ENCODE data around the gene A2M.
A peak's percentile ranks its signal among the peaks of the same experiment; 100 is the strongest.

Gene A2M

DNA sequence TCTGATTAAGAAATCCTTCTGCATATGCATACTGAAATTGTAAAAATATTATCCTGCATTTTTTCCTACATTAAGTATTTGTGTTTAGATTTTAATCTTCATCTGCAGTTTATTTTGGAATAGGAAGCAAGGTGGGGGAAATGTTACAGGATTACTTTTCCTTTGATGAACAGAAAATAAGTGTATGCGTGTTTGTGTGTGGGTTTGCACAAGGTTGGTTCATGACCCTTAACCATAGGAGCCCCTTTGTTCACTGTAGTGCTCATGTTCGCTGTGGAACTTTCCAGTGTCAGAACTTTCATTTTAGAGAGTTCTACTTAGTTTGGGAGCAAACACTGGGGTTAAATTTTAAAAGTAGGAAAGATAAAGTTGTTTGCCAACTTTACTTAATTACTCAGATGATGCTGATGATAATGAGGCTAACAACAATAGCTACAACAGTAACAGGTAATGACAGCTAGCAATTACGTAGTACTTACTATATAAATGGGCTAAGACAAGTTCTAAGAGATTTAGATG lies 6.4 kb upstream of the A2M start:
- no peak for DNase-seq (ENCODE audit: low read depth)

- no peak for DNase-seq (ENCODE audit: low read depth)
Measured at GRCh38 chr12:9120487-9121184, 4.9 kb upstream of the A2M start.

DNA sequence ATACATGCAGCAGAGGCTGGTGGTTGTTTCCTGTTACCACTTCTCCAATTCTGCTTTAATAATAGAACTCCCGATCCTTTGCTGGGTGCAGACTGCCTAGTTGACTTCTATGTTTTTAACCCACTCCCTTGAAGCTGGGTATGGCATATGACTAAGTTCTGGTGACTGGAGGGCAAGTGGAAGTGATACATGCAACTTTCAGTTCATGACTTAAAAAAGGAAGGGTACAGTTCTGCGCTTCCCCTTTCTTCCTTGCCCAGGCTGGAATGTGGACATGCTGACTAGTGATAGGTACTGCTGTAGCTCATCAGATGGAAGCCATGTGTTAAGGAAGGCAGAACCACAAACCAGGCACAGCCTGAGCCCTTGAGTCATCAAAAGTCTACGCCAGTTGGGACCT lies 2.4 kb upstream of the A2M start:
- DNase-seq (ENCODE audit: low read depth), result peak; percentile 8

- no peak for DNase-seq (ENCODE audit: low read depth)
Measured at GRCh38 chr12:9114946-9115345, 773 bp downstream of the A2M start.

GRCh38 chr12:9113987-9114309 lies 1.8 kb downstream of the A2M start:
- DNase-seq (ENCODE audit: low read depth), result no peak

DNA sequence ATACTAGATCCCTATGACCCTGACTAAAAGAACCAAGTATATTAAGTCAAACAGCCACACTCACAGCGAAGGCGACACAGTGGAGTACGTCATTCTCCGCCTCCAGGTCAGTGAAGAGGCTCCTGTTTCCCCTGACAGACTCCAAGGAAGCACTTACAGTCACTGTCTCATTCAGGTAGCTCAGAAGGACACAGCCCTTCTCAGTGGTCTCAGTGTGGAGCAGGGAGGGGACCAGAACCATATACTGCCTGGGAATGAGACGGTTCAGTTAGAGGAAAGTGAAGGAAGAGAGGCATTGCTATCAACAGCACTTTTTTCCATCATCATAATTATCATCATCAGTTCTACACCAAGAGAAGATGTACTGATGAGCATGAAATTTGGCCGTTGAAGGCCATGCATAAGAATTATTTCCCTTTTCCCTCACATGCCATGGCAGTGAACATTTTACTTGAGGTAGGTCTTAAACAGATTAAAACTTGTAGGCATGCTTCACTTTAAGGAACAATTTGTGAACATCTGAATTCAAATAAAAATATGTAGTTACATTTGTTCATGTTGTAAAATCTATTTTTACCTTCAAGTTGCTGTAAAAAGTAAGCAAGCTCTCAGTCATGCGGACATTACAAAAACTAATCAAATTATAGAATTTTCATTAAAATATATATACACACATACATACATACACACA lies 2.3 kb downstream of the A2M start:
- no peak for DNase-seq (ENCODE audit: low read depth)

- no peak for DNase-seq (ENCODE audit: low read depth)
Measured at GRCh38 chr12:9112076-9112853, 3.5 kb downstream of the A2M start.

- no peak for DNase-seq (ENCODE audit: low read depth)
Measured at GRCh38 chr12:9111525-9111924, 4.2 kb downstream of the A2M start.

GRCh38 chr12:9109737-9110491 lies 5.8 kb downstream of the A2M start:
- DNase-seq (ENCODE audit: low read depth), result no peak

DNA sequence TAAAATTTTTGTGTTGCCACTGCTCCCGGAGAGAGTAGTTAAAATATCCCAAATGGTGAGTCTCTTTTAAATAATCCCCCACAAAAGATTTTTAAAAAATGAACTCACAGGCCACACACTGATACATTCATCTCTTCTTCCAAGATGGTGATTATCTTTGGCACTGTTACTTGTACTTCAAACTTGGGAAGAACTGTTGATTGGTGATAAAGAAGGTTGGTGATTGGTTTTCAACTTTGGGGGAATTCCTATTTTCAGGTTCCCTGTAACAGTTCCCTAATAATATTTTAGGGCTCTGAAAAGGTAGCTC lies 6.6 kb downstream of the A2M start:
- no peak for DNase-seq (ENCODE audit: low read depth)

DNA sequence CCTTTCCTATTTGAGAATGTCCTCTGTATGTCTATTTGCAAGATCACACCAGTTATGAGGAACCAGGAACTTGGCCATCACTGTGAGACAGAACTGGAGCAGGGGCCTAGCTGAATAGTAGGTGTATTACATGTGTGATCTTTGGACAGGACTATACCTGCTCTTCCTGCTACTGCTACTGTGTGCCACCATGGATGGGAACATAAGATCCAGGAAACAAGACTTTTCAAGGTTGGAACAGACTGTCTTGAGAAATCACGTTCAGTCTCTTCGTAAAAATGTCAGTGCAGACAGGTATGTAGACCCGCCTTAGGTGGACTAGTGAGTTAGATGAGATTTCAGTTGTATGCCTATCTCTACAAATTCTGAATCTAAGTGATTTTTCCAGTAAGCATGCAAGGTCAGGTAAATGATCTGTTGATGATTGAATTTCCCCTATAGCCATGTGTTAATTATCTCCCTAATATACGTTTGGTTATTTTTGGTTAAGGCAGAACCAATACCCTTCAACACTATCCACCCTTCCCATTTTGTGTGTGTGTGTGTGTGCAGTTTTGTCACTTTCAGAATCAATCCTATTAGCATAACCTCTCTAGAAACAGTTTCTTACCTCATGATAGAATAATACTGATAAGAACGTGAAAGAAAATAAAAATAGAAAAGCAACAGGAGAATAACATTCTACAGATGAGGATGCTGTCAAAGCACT lies 7.1 kb downstream of the A2M start:
- DNase-seq (ENCODE audit: low read depth), result no peak

DNA sequence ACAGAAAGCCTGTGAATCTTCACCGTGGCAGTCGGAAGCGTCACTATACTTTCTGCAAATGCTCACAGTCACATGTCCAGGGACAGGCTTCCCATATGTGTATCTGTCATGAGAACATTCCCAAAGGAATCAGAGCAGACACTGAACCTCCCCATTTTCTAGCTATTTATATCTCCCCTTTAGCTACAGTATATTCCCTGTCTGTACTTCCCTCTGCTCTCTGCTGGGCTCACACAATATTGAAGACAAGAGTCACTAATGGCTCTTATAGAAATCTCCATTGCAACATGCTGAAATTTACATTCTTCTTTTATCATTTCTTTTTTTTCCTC lies 8.2 kb downstream of the A2M start:
- DNase-seq (ENCODE audit: low read depth), result no peak

- no peak for DNase-seq (ENCODE audit: low read depth)
Measured at GRCh38 chr12:9106610-9107541, 8.8 kb downstream of the A2M start.

DNA sequence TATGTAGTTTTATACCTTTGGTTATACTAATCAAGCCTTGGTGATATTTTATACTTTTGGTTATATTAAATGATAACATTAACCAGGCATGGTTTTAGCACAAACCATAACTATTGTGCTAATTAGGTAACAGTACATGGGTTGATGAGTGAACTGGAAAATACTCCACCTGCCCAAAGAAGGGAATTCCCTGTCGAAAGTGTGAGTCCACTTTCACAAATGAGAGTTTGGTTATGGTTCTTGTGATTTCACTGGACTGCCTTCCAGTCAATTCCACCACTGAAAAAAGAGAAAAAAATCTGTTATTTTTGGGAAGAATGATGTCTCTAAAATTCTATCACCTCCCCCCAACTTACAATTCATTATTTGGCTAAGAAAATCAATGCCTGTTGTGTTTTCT lies 9.7 kb downstream of the A2M start:
- no peak for DNase-seq (ENCODE audit: low read depth)

DNA sequence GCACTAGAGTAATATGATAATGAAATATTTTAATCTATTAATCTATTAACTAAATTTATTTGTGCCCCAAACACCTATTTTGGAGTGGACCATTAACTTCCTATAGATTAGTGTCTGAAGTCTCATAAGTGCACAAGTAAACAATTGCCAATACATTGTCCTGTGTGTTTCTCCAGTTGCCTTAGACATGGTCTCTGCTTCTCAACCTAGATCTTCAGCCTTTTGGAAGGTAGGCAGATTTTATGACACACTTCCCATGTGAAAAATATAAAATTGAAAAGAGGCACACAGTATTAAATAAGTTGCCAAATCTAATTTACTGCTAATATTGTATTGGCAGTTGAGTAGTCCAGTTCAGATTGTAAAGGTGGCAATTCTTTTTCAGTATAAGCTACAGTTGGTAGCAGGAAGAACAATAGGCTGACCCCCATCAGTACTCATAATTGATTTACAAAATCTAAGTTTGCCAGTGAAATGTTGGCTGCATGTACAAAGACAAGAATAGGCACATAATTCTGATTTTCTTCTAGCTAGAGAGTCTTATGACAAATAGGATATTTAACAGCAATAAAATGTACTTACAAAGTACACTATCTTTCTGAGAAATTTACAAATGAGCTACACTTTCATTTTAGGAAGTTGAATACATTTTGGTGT lies 10.8 kb downstream of the A2M start:
- no peak for DNase-seq (ENCODE audit: low read depth)

- DNase-seq (ENCODE audit: low read depth), result no peak
Measured at GRCh38 chr12:9104087-9104486, 11.6 kb downstream of the A2M start.

DNA sequence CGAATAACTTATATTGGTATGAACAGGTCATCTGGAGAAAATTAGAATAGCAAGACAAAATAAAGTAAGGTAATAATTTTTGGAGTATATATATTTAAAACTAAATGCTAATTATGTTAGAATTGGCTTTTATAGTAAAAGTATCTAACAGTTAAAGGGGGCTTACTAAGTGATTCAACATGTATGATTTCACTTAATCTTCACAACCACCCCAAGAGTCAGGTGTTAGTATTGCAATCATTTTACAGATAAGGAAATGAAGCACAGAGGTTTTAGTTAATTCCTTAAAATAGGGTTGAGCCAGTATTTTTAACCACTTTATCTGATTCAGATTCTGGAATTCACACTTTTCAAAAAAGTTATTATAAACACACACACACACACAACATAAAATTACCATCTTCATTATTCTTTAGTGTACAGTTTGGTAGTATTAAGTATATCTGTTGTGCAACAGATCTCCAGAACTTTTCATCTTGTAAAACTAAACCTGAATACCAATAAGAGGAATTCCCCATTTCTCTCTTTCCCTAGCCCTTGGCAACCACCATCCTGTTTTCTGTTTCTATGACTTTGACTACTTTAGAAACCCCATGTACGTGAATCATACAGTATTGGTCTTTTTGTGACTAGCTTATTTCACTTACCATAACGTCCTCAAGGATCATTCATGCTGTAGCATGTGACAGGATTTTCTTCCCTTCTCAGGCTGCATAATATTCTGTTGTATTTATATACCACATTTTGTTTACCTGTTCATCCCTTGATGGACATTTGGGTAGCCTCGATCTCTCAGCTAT lies 12.5 kb downstream of the A2M start:
- no peak for DNase-seq (ENCODE audit: low read depth)

DNA sequence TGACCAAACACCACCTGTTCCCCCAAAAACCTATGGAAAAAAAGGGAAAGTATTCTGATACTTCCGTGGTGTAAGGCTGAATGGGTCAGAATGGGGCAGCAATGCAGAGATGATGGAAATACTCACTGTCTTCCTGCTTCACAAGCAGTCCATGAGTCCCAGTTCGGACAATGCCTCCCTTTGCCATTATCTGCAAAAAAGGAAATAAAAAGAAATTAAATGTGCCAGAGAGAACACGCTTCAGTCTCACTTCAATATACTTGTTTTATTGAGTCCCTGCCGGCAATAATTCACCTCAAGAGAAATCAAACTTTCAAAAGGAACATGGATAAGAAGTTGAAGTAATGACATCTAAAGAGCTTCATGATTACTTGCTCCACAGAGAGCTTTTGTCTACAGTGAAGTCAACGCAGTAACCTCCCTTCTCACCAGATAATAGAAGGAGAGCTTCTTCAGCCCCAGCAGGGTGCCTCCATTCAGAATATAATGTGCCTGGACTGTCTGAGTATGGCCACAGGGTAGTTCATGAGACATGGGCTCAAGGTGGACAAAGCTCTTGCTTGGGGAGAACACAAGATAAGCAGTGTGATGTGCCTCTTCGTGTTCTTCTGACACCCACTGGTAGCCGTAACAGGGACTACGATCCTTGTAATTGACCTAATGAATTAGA lies 14.6 kb downstream of the A2M start:
- DNase-seq (ENCODE audit: low read depth), result no peak

Data from ELR (cell line).